Esophagus muscularis mucosa (tissue), 4 donors: ENCODE measurements around the gene SENP1. TPM values are rescaled to one million over a fixed set of nuclear protein-coding genes. Genes with fewer than 3 reads are reported as not detected.

ENCODE experiments used
- DNase-seq: peaks from one replicate; pipeline ENCODE4 v3.0.0-alpha.2; 2017; ENCODE audit errors: extremely low spot score
- H3K27ac ChIP-seq, 4 donors: fragments of 200-600 bp; sonication (generic); replicated peaks in 1 of 4; 1 replicate in 3 of 4; 2 replicates in 1 of 4; pipeline ENCODE4 v1.5.1; 2016 to 2019; ENCODE audit warnings: mild to moderate bottlenecking in 1 of 4
- H3K27me3 ChIP-seq, 4 donors: fragments of 200-600 bp; sonication (generic); one replicate each; pipeline versions ENCODE4 v1.5.1 to v1.6.0; 2016 to 2019
- H3K36me3 ChIP-seq, 4 donors: fragments of 200-600 bp; sonication (generic); one replicate each; pipeline ENCODE4 v1.5.1; 2016 to 2019
- H3K4me1 ChIP-seq, 4 donors: fragments of 200-600 bp; sonication (generic); one replicate each; pipeline ENCODE4 v1.5.1; 2016 to 2019
- H3K4me3 ChIP-seq, 4 donors: fragments of 200-600 bp; sonication (generic); 1 replicate in 2 of 4; 2 replicates in 2 of 4; pipeline ENCODE4 v1.5.1; 2016 to 2019; ENCODE audit warnings: mild to moderate bottlenecking in 4 of 4, moderate library complexity in 1 of 4
- H3K9me3 ChIP-seq, 4 donors: fragments of 200-600 bp; sonication (generic); 1 replicate in 3 of 4; 2 replicates in 1 of 4; pipeline ENCODE4 v1.5.1; 2016 to 2019
- EP300 ChIP-seq: sonication (generic); formaldehyde crosslinking; IDR thresholded peaks from one replicate; pipeline ENCODE4 v1.6.1; 2017; ENCODE audit warnings: antibody characterized with exemption
- POLR2A ChIP-seq: fragments of 450-650 bp; IDR thresholded peaks from one replicate; pipeline ENCODE4 v1.6.1; 2017; ENCODE audit warnings: antibody characterized with exemption, moderate library complexity, mild to moderate bottlenecking, low read depth
- POLR2AphosphoS5 ChIP-seq, 2 donors: sonication (generic); formaldehyde crosslinking; IDR thresholded peaks; one replicate each; pipeline ENCODE4 v1.6.1; 2017; ENCODE audit warnings: antibody characterized with exemption in 2 of 2
- WGBS: methylation state at CpG from one replicate; pipeline ENCODE4 v1.1.5; 2018; 5-methylcytosine and 5-hydroxymethylcytosine counted together
- intact Hi-C: fragments of 100-400 bp; cut with DNase I; formaldehyde crosslinking; loops from one replicate; pipeline ENCODE4 v1.15.1; 2023
- total RNA-seq, 4 donors: library from RNA; depleted of rRNA; stranded (reverse); fragments of >200 nt; gene quantifications; one replicate each; pipeline versions ENCODE4 v1.1.0 to v1.2.1, GENCODE V29; 2016
- TF ChIP-seq, protein P1 (sequence below), 3 experiments: fragments of 200-600 bp in 2 of 3; fragments of 450-650 bp in 1 of 3; sonication (generic) in 2 of 3; IDR thresholded peaks; one replicate each; pipeline ENCODE4 v1.5.1; 2017 to 2019; ENCODE audit warnings: antibody characterized with exemption in 3 of 3, mild to moderate bottlenecking in 2 of 3, moderate library complexity in 1 of 3

SENP1 gene
- total RNA-seq, 4 donors from 2014 or later: 12.9 to 19.2 (median 14.3) TPM

GRCh38 chr12:48142818-48143674 lies 37.2 kb upstream of the SENP1 start:
- H3K27ac ChIP-seq: no peak overlapping the region
- no peak overlapping the region for H3K4me3 ChIP-seq
- TF ChIP-seq POLR2AphosphoS5 (IDR thresholded peaks at IDR 0.05): no peak
- no peak for TF ChIP-seq POLR2A
- TF ChIP-seq EP300: no peak
- TF ChIP-seq, protein P1, sequence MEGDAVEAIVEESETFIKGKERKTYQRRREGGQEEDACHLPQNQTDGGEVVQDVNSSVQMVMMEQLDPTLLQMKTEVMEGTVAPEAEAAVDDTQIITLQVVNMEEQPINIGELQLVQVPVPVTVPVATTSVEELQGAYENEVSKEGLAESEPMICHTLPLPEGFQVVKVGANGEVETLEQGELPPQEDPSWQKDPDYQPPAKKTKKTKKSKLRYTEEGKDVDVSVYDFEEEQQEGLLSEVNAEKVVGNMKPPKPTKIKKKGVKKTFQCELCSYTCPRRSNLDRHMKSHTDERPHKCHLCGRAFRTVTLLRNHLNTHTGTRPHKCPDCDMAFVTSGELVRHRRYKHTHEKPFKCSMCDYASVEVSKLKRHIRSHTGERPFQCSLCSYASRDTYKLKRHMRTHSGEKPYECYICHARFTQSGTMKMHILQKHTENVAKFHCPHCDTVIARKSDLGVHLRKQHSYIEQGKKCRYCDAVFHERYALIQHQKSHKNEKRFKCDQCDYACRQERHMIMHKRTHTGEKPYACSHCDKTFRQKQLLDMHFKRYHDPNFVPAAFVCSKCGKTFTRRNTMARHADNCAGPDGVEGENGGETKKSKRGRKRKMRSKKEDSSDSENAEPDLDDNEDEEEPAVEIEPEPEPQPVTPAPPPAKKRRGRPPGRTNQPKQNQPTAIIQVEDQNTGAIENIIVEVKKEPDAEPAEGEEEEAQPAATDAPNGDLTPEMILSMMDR (IDR thresholded peaks at IDR 0.05): no peak
- no peaks in the 10 kb centered on the region for H3K4me1 ChIP-seq
- intact Hi-C loops: no loop called here
- no peak for DNase-seq
- H3K36me3 ChIP-seq: peaks cover 52 to 100% (median 98%) of the 10 kb centered on the region in 4 donors
- H3K27me3 ChIP-seq: no peaks in the 10 kb centered on the region
- no peaks in the 10 kb centered on the region for H3K9me3 ChIP-seq
- WGBS: 76% methylated on average over 6 of the region's 7 CpGs

GRCh38 chr12:48135027-48135426 lies 29.1 kb upstream of the SENP1 start:
- no peak overlapping the region for H3K4me3 ChIP-seq
- 95% methylated on average over 5 of the region's 5 CpGs for WGBS
- intact Hi-C loops: no loop called here
- DNase-seq: no peak
- H3K27ac ChIP-seq: no peak overlapping the region
- H3K4me1 ChIP-seq: peaks cover 0 to 6% (median 0%) of the 10 kb centered on the region in 4 donors
- H3K27me3 ChIP-seq: no peaks in the 10 kb centered on the region
- TF ChIP-seq, protein P1 (IDR thresholded peaks at IDR 0.05): no peak
- TF ChIP-seq POLR2AphosphoS5 (IDR thresholded peaks at IDR 0.05) (no peak), POLR2A (no peak), EP300 (no peak)
- peaks cover 52 to 100% (median 93%) of the 10 kb centered on the region in 4 donors for H3K36me3 ChIP-seq
- no peaks in the 10 kb centered on the region for H3K9me3 ChIP-seq

DNA sequence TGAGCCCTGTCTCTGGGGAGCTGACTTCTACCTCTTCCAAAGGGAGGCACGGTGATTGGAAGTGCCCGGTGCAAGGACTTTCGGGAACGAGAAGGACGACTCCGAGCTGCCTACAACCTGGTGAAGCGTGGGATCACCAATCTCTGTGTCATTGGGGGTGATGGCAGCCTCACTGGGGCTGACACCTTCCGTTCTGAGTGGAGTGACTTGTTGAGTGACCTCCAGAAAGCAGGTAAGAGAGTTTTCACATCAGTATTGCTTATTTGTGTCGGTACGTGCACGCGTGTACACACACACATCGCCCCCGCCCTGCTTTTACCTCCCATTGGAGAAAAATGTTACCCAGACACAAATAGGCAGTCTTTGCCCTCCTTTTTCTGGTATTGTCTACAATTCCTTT lies 26.9 kb upstream of the SENP1 start:
- peaks cover 43 to 96% (median 83%) of the 10 kb centered on the region in 4 donors for H3K36me3 ChIP-seq

GRCh38 chr12:48131517-48131916 lies 25.6 kb upstream of the SENP1 start:
- Histone ChIP-seq H3K36me3 (peaks cover 38 to 94% (median 81%) of the 10 kb centered on the region in 4 donors), H3K4me1 (peaks cover 0 to 19% (median 2%) of the 10 kb centered on the region in 4 donors), H3K27ac (no peak overlapping the region), H3K9me3 (no peaks in the 10 kb centered on the region), H3K27me3 (no peaks in the 10 kb centered on the region), H3K4me3 (no peak overlapping the region)
- no peak for TF ChIP-seq EP300
- TF ChIP-seq POLR2A: no peak
- no peak for TF ChIP-seq POLR2AphosphoS5 (IDR thresholded peaks at IDR 0.05)
- TF ChIP-seq, protein P1 (IDR thresholded peaks at IDR 0.05): no peak
- WGBS: 93% methylated on average over 2 of the region's 2 CpGs
- no peak for DNase-seq
- intact Hi-C loops: no loop called here

More for the DNA sequence above, 26.9 kb upstream of the SENP1 start:
- DNase-seq: no peak
- Histone ChIP-seq H3K9me3 (no peaks in the 10 kb centered on the region), H3K27me3 (no peaks in the 10 kb centered on the region), H3K4me1 (peaks cover 0 to 6% (median 0%) of the 10 kb centered on the region in 4 donors), H3K27ac (no peak overlapping the region), H3K4me3 (no peak overlapping the region)
- 90% methylated on average over 14 of the region's 14 CpGs for WGBS
- intact Hi-C loops: no loop called here
- TF ChIP-seq POLR2A (no peak), EP300 (no peak), POLR2AphosphoS5 (IDR thresholded peaks at IDR 0.05) (no peak)
- TF ChIP-seq, protein P1 (IDR thresholded peaks at IDR 0.05): no peak
